Trophoblast cell (in vitro differentiated cells and primary cell): ENCODE measurements around the gene ANKRD55.

Source experiments
- DNase-seq, 2 donors: peaks; one replicate each; pipeline ENCODE4 v3.0.0-alpha.2; 2016
- H2AFZ ChIP-seq: 2 replicates; pipeline ENCODE4 v1.6.1; 2013; ENCODE audit warnings: low read length, moderate library complexity, mild to moderate bottlenecking; ENCODE audit not compliant: insufficient read depth, poor library complexity
- H2AK5ac ChIP-seq: 2 replicates; pipeline ENCODE4 v1.6.1; 2013; ENCODE audit warnings: mild to moderate bottlenecking, low read length
- H2BK120ac ChIP-seq: 2 replicates; pipeline ENCODE4 v1.6.1; 2013; ENCODE audit warnings: low read length, mild to moderate bottlenecking, moderate library complexity; ENCODE audit not compliant: insufficient read depth, poor library complexity
- H2BK12ac ChIP-seq: 2 replicates; pipeline ENCODE4 v1.6.1; 2013; ENCODE audit warnings: mild to moderate bottlenecking, low read length, moderate library complexity
- H2BK5ac ChIP-seq: 2 replicates; pipeline ENCODE4 v1.6.1; 2013; ENCODE audit warnings: low read length, low read depth, moderate library complexity, mild to moderate bottlenecking; ENCODE audit not compliant: poor library complexity
- H3K14ac ChIP-seq: 2 replicates; pipeline ENCODE4 v1.6.1; 2013; ENCODE audit warnings: mild to moderate bottlenecking, low read length
- H3K18ac ChIP-seq: 2 replicates; pipeline ENCODE4 v1.6.1; 2013; ENCODE audit warnings: mild to moderate bottlenecking, low read length
- H3K23ac ChIP-seq: 2 replicates; pipeline ENCODE4 v1.6.1; 2013; ENCODE audit warnings: low read length
- H3K27ac ChIP-seq: 2 replicates; pipeline ENCODE4 v1.5.1; 2013; ENCODE audit warnings: low read depth, mild to moderate bottlenecking, inconsistent platforms, low read length, moderate library complexity
- H3K27me3 ChIP-seq: 2 replicates; pipeline ENCODE4 v1.6.1; 2013; ENCODE audit warnings: inconsistent platforms, mild to moderate bottlenecking, low read length, moderate library complexity; ENCODE audit not compliant: insufficient read depth
- H3K36me3 ChIP-seq, 2 experiments: 1 replicate in 1 of 2; 2 replicates in 1 of 2; pipeline ENCODE4 v1.6.1; 2013; ENCODE audit warnings: low read length in 2 of 2, mild to moderate bottlenecking in 2 of 2, moderate library complexity in 1 of 2; ENCODE audit not compliant: insufficient read depth in 2 of 2, control insufficient read depth in 1 of 2
- H3K4ac ChIP-seq: 2 replicates; pipeline ENCODE4 v1.6.1; 2013; ENCODE audit warnings: low read depth, mild to moderate bottlenecking, low read length, moderate library complexity
- H3K4me1 ChIP-seq, 2 experiments: 1 replicate in 1 of 2; 2 replicates in 1 of 2; pipeline ENCODE4 v1.6.1; 2013; ENCODE audit warnings: low read length in 2 of 2, mild to moderate bottlenecking in 2 of 2, moderate library complexity in 1 of 2; ENCODE audit not compliant: insufficient read depth in 2 of 2, control insufficient read depth in 1 of 2
- H3K4me2 ChIP-seq: 2 replicates; pipeline ENCODE4 v1.6.1; 2013; ENCODE audit warnings: inconsistent platforms, mild to moderate bottlenecking, low read length, moderate library complexity
- H3K4me3 ChIP-seq: 2 replicates; pipeline ENCODE4 v1.5.1; 2013; ENCODE audit warnings: mild to moderate bottlenecking, low read depth, low read length, inconsistent platforms
- H3K79me1 ChIP-seq: one replicate; pipeline ENCODE4 v1.6.1; 2013; ENCODE audit warnings: low read length
- H3K79me2 ChIP-seq: 2 replicates; pipeline ENCODE4 v1.6.1; 2013; ENCODE audit warnings: low read length, mild to moderate bottlenecking; ENCODE audit not compliant: control insufficient read depth, insufficient read depth, poor library complexity
- H3K9ac ChIP-seq: 2 replicates; pipeline ENCODE4 v1.6.1; 2013; ENCODE audit warnings: mild to moderate bottlenecking, low read length
- H3K9me3 ChIP-seq: 2 replicates; pipeline ENCODE4 v1.6.1; 2013; ENCODE audit warnings: low read depth, mild to moderate bottlenecking, control low read depth, inconsistent platforms, low read length; ENCODE audit not compliant: insufficient read depth
- H4K12ac ChIP-seq: 2 replicates; pipeline ENCODE4 v1.6.1; 2013; ENCODE audit warnings: low read depth, mild to moderate bottlenecking, low read length, moderate library complexity
- H4K8ac ChIP-seq: 2 replicates; pipeline ENCODE4 v1.6.1; 2013; ENCODE audit warnings: low read depth, mild to moderate bottlenecking, low read length, moderate library complexity
- H4K91ac ChIP-seq: one replicate; pipeline ENCODE4 v1.6.1; 2013; ENCODE audit warnings: low read depth, mild to moderate bottlenecking, low read length, moderate library complexity
- WGBS: extraction: QIAGEN DNeasy Blood & Tissue Kit; methylation state at CpG from one replicate; pipeline ENCODE4 v1.1.7; 2013; ENCODE audit warnings: missing lambda C conversion rate; ENCODE audit not compliant: insufficient read length, insufficient coverage; ENCODE audit errors: extremely low coverage; 5-methylcytosine and 5-hydroxymethylcytosine counted together

Gene ANKRD55

GRCh38 chr5:56142233-56142613, 90.9 kb downstream of the ANKRD55 start:
- no peak overlapping the region for H3K14ac ChIP-seq
- no peak overlapping the region for H3K27ac ChIP-seq
- no peak overlapping the region for H4K8ac ChIP-seq
- H4K12ac ChIP-seq, result no peak overlapping the region
- H3K4me1 ChIP-seq, result no peaks in the 10 kb centered on the region
- no peak overlapping the region for H3K4me3 ChIP-seq
- H3K23ac ChIP-seq, result no peak overlapping the region
- no peaks in the 10 kb centered on the region for H3K9me3 ChIP-seq
- peak overlapping the region; percentile 3 for H2BK12ac ChIP-seq
- H3K79me1 ChIP-seq, result peaks cover 1% of the 10 kb centered on the region
- no CpG with 5 or more reads among the region's 6 CpGs for WGBS
- H3K4ac ChIP-seq, result no peak overlapping the region
- no peaks in the 10 kb centered on the region for H3K27me3 ChIP-seq
- H3K79me2 ChIP-seq, result no peaks in the 10 kb centered on the region
- H3K4me2 ChIP-seq, result no peak overlapping the region
- no peak overlapping the region for H2AFZ ChIP-seq
- no peak overlapping the region for H4K91ac ChIP-seq
- H3K18ac ChIP-seq, result no peak overlapping the region
- no peak overlapping the region for H2BK120ac ChIP-seq
- no peak overlapping the region for H2AK5ac ChIP-seq
- H2BK5ac ChIP-seq, result no peak overlapping the region
- no peak overlapping the region for H3K9ac ChIP-seq
- DNase-seq, result no peak
- no peaks in the 10 kb centered on the region for H3K36me3 ChIP-seq

- H3K9ac ChIP-seq, result no peak overlapping the region
- H3K27ac ChIP-seq, result no peak overlapping the region
- H3K14ac ChIP-seq, result no peak overlapping the region
- no peaks in the 10 kb centered on the region for H3K79me2 ChIP-seq
- H2BK12ac ChIP-seq, result no peak overlapping the region
- DNase-seq, result no peak
- H4K8ac ChIP-seq, result no peak overlapping the region
- no peak overlapping the region for H3K23ac ChIP-seq
- no peak overlapping the region for H2AFZ ChIP-seq
- no peak overlapping the region for H4K91ac ChIP-seq
- H3K18ac ChIP-seq, result no peak overlapping the region
- H4K12ac ChIP-seq, result no peak overlapping the region
- no peaks in the 10 kb centered on the region for H3K4me1 ChIP-seq
- no peak overlapping the region for H2BK120ac ChIP-seq
- no peaks in the 10 kb centered on the region for H3K27me3 ChIP-seq
- H3K4me3 ChIP-seq, result no peak overlapping the region
- no CpG with 5 or more reads among the region's 3 CpGs for WGBS
- no peak overlapping the region for H3K4ac ChIP-seq
- no peaks in the 10 kb centered on the region for H3K36me3 ChIP-seq
- no peak overlapping the region for H2BK5ac ChIP-seq
- H3K79me1 ChIP-seq, result peaks cover 1% of the 10 kb centered on the region
- no peak overlapping the region for H3K4me2 ChIP-seq
- no peaks in the 10 kb centered on the region for H3K9me3 ChIP-seq
- H2AK5ac ChIP-seq, result no peak overlapping the region
Observed at GRCh38 chr5:56140073-56140472, 93.1 kb downstream of the ANKRD55 start.

- H3K4me2 ChIP-seq, result no peak overlapping the region
- no peaks in the 10 kb centered on the region for H3K9me3 ChIP-seq
- no peaks in the 10 kb centered on the region for H3K79me2 ChIP-seq
- H3K79me1 ChIP-seq, result no peaks in the 10 kb centered on the region
- H2AFZ ChIP-seq, result no peak overlapping the region
- no peaks in the 10 kb centered on the region for H3K27me3 ChIP-seq
- H3K23ac ChIP-seq, result no peak overlapping the region
- no peak overlapping the region for H2BK5ac ChIP-seq
- no peak overlapping the region for H3K4me3 ChIP-seq
- no peak overlapping the region for H3K27ac ChIP-seq
- H4K12ac ChIP-seq, result no peak overlapping the region
- no peak overlapping the region for H2AK5ac ChIP-seq
- H3K4ac ChIP-seq, result no peak overlapping the region
- H4K91ac ChIP-seq, result no peak overlapping the region
- H3K18ac ChIP-seq, result no peak overlapping the region
- H3K14ac ChIP-seq, result no peak overlapping the region
- H2BK12ac ChIP-seq, result no peak overlapping the region
- no peak overlapping the region for H2BK120ac ChIP-seq
- H3K4me1 ChIP-seq, result no peaks in the 10 kb centered on the region
- no peak for DNase-seq
- no CpG with 5 or more reads among the region's 2 CpGs for WGBS
- H4K8ac ChIP-seq, result no peak overlapping the region
- H3K9ac ChIP-seq, result no peak overlapping the region
- H3K36me3 ChIP-seq, result no peaks in the 10 kb centered on the region
Observed at GRCh38 chr5:56130664-56131063, 102.5 kb downstream of the ANKRD55 start.

- no peak overlapping the region for H2BK120ac ChIP-seq
- H3K23ac ChIP-seq, result no peak overlapping the region
- no peaks in the 10 kb centered on the region for H3K79me2 ChIP-seq
- no peak overlapping the region for H2AK5ac ChIP-seq
- H3K4me2 ChIP-seq, result no peak overlapping the region
- H4K8ac ChIP-seq, result no peak overlapping the region
- DNase-seq, result no peak
- H3K4ac ChIP-seq, result no peak overlapping the region
- no peak overlapping the region for H3K9ac ChIP-seq
- H4K12ac ChIP-seq, result no peak overlapping the region
- H3K36me3 ChIP-seq, result no peaks in the 10 kb centered on the region
- no peaks in the 10 kb centered on the region for H3K79me1 ChIP-seq
- H4K91ac ChIP-seq, result no peak overlapping the region
- no peak overlapping the region for H2BK12ac ChIP-seq
- no peak overlapping the region for H3K4me3 ChIP-seq
- no peaks in the 10 kb centered on the region for H3K27me3 ChIP-seq
- no peak overlapping the region for H3K18ac ChIP-seq
- H2AFZ ChIP-seq, result no peak overlapping the region
- no peak overlapping the region for H2BK5ac ChIP-seq
- no peaks in the 10 kb centered on the region for H3K4me1 ChIP-seq
- no CpG with 5 or more reads among the region's 4 CpGs for WGBS
- H3K9me3 ChIP-seq, result no peaks in the 10 kb centered on the region
- no peak overlapping the region for H3K14ac ChIP-seq
- no peak overlapping the region for H3K27ac ChIP-seq
Observed at GRCh38 chr5:56129288-56129687, 103.8 kb downstream of the ANKRD55 start.
